ENCODE data around the gene RCOR1.

The RCOR1 gene

GRCh38 chr14:102691763-102692162 lies 99.3 kb downstream of the RCOR1 start:
- peaks cover 26% of the 10 kb centered on the region for H3K79me1 ChIP-seq (ENCODE audit: low read length)
- H2BK15ac ChIP-seq (replicated peaks; ENCODE audit: low read depth), result no peak overlapping the region
- DNase-seq, result no peak

GRCh38 chr14:102692334-102692733 lies 99.9 kb downstream of the RCOR1 start:
- Histone ChIP-seq H3K4me3 (ENCODE audit: low read length) (no peak overlapping the region), H3K23ac (ENCODE audit: low read length) (no peak overlapping the region), H3K9ac (ENCODE audit: low read length) (no peak overlapping the region), H3K27ac (ENCODE audit: low read depth, low read length) (no peak overlapping the region), H2BK120ac (ENCODE audit: low read depth, low read length) (no peak overlapping the region), H4K5ac (ENCODE audit: low read length) (no peak overlapping the region), H3K36me3 (ENCODE audit: control insufficient read depth, insufficient read depth, low read length) (no peaks in the 10 kb centered on the region), H2BK15ac (replicated peaks; ENCODE audit: low read depth) (no peak overlapping the region), H3K4me1 (ENCODE audit: control insufficient read depth, low read depth, low read length) (peaks cover 9% of the 10 kb centered on the region), H4K8ac (ENCODE audit: low read depth, low read length) (no peak overlapping the region), H3K79me2 (ENCODE audit: control insufficient read depth, insufficient read depth, low read length) (peaks cover 31% of the 10 kb centered on the region), H3K4ac (ENCODE audit: low read depth, low read length) (no peak overlapping the region), H3K18ac (ENCODE audit: low read length) (no peak overlapping the region), H2AK5ac (ENCODE audit: low read length) (no peak overlapping the region), H3K79me1 (ENCODE audit: low read length) (peaks cover 29% of the 10 kb centered on the region), H3K56ac (ENCODE audit: low read length) (no peak overlapping the region), H3K27me3 (ENCODE audit: insufficient read depth, low read length, poor library complexity) (no peaks in the 10 kb centered on the region), H2BK5ac (ENCODE audit: low read length) (no peak overlapping the region), H3K4me2 (ENCODE audit: low read length) (no peak overlapping the region)
- no CpG with 5 or more reads among the region's 4 CpGs for WGBS (ENCODE audit: extremely low coverage, insufficient coverage, low lambda C conversion rate)
- no peak for DNase-seq

More at GRCh38 chr14:102691763-102692162, 99.3 kb downstream of the RCOR1 start:
- Histone ChIP-seq H4K5ac (ENCODE audit: low read length) (no peak overlapping the region), H3K18ac (ENCODE audit: low read length) (no peak overlapping the region), H2BK120ac (ENCODE audit: low read depth, low read length) (no peak overlapping the region), H3K4me1 (ENCODE audit: control insufficient read depth, low read depth, low read length) (peaks cover 3% of the 10 kb centered on the region), H3K27ac (ENCODE audit: low read depth, low read length) (no peak overlapping the region), H3K9ac (ENCODE audit: low read length) (no peak overlapping the region), H2AK5ac (ENCODE audit: low read length) (no peak overlapping the region), H3K4ac (ENCODE audit: low read depth, low read length) (no peak overlapping the region), H4K8ac (ENCODE audit: low read depth, low read length) (no peak overlapping the region), H3K79me2 (ENCODE audit: control insufficient read depth, insufficient read depth, low read length) (peaks cover 27% of the 10 kb centered on the region), H3K36me3 (ENCODE audit: control insufficient read depth, insufficient read depth, low read length) (no peaks in the 10 kb centered on the region), H3K27me3 (ENCODE audit: insufficient read depth, low read length, poor library complexity) (no peaks in the 10 kb centered on the region), H3K4me2 (ENCODE audit: low read length) (no peak overlapping the region), H2BK5ac (ENCODE audit: low read length) (no peak overlapping the region), H3K23ac (ENCODE audit: low read length) (no peak overlapping the region), H3K4me3 (ENCODE audit: low read length) (no peak overlapping the region), H3K56ac (ENCODE audit: low read length) (no peak overlapping the region)
- WGBS (ENCODE audit: extremely low coverage, insufficient coverage, low lambda C conversion rate), result no CpG with 5 or more reads among the region's 2 CpGs

GRCh38 chr14:102693006-102693755 lies 100.7 kb downstream of the RCOR1 start:
- Histone ChIP-seq H2BK120ac (ENCODE audit: low read depth, low read length) (no peak overlapping the region), H4K8ac (ENCODE audit: low read depth, low read length) (no peak overlapping the region), H3K56ac (ENCODE audit: low read length) (no peak overlapping the region), H2AK5ac (ENCODE audit: low read length) (no peak overlapping the region), H3K36me3 (ENCODE audit: control insufficient read depth, insufficient read depth, low read length) (no peaks in the 10 kb centered on the region), H3K18ac (ENCODE audit: low read length) (no peak overlapping the region), H3K27me3 (ENCODE audit: insufficient read depth, low read length, poor library complexity) (no peaks in the 10 kb centered on the region), H3K4me1 (ENCODE audit: control insufficient read depth, low read depth, low read length) (peaks cover 9% of the 10 kb centered on the region), H3K4ac (ENCODE audit: low read depth, low read length) (no peak overlapping the region), H3K23ac (ENCODE audit: low read length) (no peak overlapping the region), H3K79me2 (ENCODE audit: control insufficient read depth, insufficient read depth, low read length) (peaks cover 31% of the 10 kb centered on the region), H2BK5ac (ENCODE audit: low read length) (no peak overlapping the region), H3K9ac (ENCODE audit: low read length) (no peak overlapping the region), H3K4me2 (ENCODE audit: low read length) (no peak overlapping the region), H3K4me3 (ENCODE audit: low read length) (no peak overlapping the region), H3K27ac (ENCODE audit: low read depth, low read length) (no peak overlapping the region), H4K5ac (ENCODE audit: low read length) (no peak overlapping the region), H3K79me1 (ENCODE audit: low read length) (peaks cover 28% of the 10 kb centered on the region), H2BK15ac (replicated peaks; ENCODE audit: low read depth) (no peak overlapping the region)
- WGBS (ENCODE audit: extremely low coverage, insufficient coverage, low lambda C conversion rate), result no CpG with 5 or more reads among the region's 4 CpGs
- DNase-seq, result peak; percentile 55

- Histone ChIP-seq H3K56ac (ENCODE audit: low read length) (no peak overlapping the region), H2BK120ac (ENCODE audit: low read depth, low read length) (no peak overlapping the region), H3K23ac (ENCODE audit: low read length) (no peak overlapping the region), H3K4me1 (ENCODE audit: control insufficient read depth, low read depth, low read length) (peaks cover 9% of the 10 kb centered on the region), H2BK15ac (replicated peaks; ENCODE audit: low read depth) (no peak overlapping the region), H4K5ac (ENCODE audit: low read length) (no peak overlapping the region), H3K79me2 (ENCODE audit: control insufficient read depth, insufficient read depth, low read length) (peaks cover 30% of the 10 kb centered on the region), H3K18ac (ENCODE audit: low read length) (peak overlapping the region; percentile 28), H3K4me3 (ENCODE audit: low read length) (no peak overlapping the region), H3K36me3 (ENCODE audit: control insufficient read depth, insufficient read depth, low read length) (no peaks in the 10 kb centered on the region), H4K8ac (ENCODE audit: low read depth, low read length) (no peak overlapping the region), H3K27me3 (ENCODE audit: insufficient read depth, low read length, poor library complexity) (no peaks in the 10 kb centered on the region), H3K9ac (ENCODE audit: low read length) (no peak overlapping the region), H3K79me1 (ENCODE audit: low read length) (peaks cover 26% of the 10 kb centered on the region), H3K4ac (ENCODE audit: low read depth, low read length) (no peak overlapping the region), H3K27ac (ENCODE audit: low read depth, low read length) (no peak overlapping the region), H3K4me2 (ENCODE audit: low read length) (no peak overlapping the region), H2AK5ac (ENCODE audit: low read length) (no peak overlapping the region), H2BK5ac (ENCODE audit: low read length) (no peak overlapping the region)
- peak; percentile 88 for DNase-seq
- no CpG with 5 or more reads among the region's 7 CpGs for WGBS (ENCODE audit: extremely low coverage, insufficient coverage, low lambda C conversion rate)
These were observed 102.2 kb downstream of the RCOR1 start for GRCh38 chr14:102694530-102695166.

GRCh38 chr14:102695167-102695555 lies 102.7 kb downstream of the RCOR1 start:
- no peak overlapping the region for H4K8ac ChIP-seq (ENCODE audit: low read depth, low read length)
- H3K18ac ChIP-seq (ENCODE audit: low read length), result no peak overlapping the region
- no peak overlapping the region for H3K4ac ChIP-seq (ENCODE audit: low read depth, low read length)
- no CpG with 5 or more reads among the region's 3 CpGs for WGBS (ENCODE audit: extremely low coverage, insufficient coverage, low lambda C conversion rate)
- no peak overlapping the region for H3K56ac ChIP-seq (ENCODE audit: low read length)
- no peak overlapping the region for H3K27ac ChIP-seq (ENCODE audit: low read depth, low read length)
- H3K36me3 ChIP-seq (ENCODE audit: control insufficient read depth, insufficient read depth, low read length), result no peaks in the 10 kb centered on the region
- H2AK5ac ChIP-seq (ENCODE audit: low read length), result no peak overlapping the region
- peaks cover 9% of the 10 kb centered on the region for H3K4me1 ChIP-seq (ENCODE audit: control insufficient read depth, low read depth, low read length)
- H3K79me2 ChIP-seq (ENCODE audit: control insufficient read depth, insufficient read depth, low read length), result peaks cover 31% of the 10 kb centered on the region
- no peaks in the 10 kb centered on the region for H3K27me3 ChIP-seq (ENCODE audit: insufficient read depth, low read length, poor library complexity)
- no peak overlapping the region for H3K23ac ChIP-seq (ENCODE audit: low read length)
- no peak overlapping the region for H2BK5ac ChIP-seq (ENCODE audit: low read length)
- peaks cover 26% of the 10 kb centered on the region for H3K79me1 ChIP-seq (ENCODE audit: low read length)
- no peak overlapping the region for H2BK120ac ChIP-seq (ENCODE audit: low read depth, low read length)
- no peak overlapping the region for H3K4me3 ChIP-seq (ENCODE audit: low read length)
- H4K5ac ChIP-seq (ENCODE audit: low read length), result no peak overlapping the region
- peak; percentile 65 for DNase-seq
- no peak overlapping the region for H3K9ac ChIP-seq (ENCODE audit: low read length)
- H2BK15ac ChIP-seq (replicated peaks; ENCODE audit: low read depth), result no peak overlapping the region
- no peak overlapping the region for H3K4me2 ChIP-seq (ENCODE audit: low read length)

All from mesendoderm (in vitro differentiated cells).